HG02610 (cell line): ENCODE measurements around the gene CACNA1F.
"Not testable (repeated sequence)": the region's sequence is repeated elsewhere in the genome, so short reads cannot be mapped to it uniquely, and the experiment has no call there.

Experiments
- ATAC-seq: cut with Tn5 transposase; IDR thresholded peaks from one replicate; pipeline ENCODE4 v1.9.1; 2021; ENCODE audit warnings: mild to moderate bottlenecking, moderate library complexity; ENCODE audit not compliant: unreplicated experiment

CACNA1F gene

DNA sequence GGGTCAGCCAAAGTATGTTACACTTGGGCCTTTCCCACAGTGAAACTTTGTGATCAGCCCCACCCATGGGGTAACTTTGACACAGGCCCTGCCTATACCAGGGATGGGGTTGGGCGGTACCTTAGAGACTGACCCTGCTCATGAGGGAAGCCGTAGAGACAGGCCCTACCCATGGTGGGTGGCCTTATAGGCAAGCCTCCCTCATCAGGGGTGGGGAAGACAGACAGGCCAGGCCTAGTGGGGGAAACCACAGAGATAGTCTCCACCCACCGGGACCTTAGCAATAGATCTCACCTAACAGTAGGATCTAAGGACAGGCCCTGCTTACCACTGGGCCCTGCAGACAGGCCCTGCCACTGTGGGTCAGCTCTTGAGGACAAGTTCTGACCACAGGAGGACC, 54.6 kb downstream of the CACNA1F start:
- ATAC-seq: no peak

DNA sequence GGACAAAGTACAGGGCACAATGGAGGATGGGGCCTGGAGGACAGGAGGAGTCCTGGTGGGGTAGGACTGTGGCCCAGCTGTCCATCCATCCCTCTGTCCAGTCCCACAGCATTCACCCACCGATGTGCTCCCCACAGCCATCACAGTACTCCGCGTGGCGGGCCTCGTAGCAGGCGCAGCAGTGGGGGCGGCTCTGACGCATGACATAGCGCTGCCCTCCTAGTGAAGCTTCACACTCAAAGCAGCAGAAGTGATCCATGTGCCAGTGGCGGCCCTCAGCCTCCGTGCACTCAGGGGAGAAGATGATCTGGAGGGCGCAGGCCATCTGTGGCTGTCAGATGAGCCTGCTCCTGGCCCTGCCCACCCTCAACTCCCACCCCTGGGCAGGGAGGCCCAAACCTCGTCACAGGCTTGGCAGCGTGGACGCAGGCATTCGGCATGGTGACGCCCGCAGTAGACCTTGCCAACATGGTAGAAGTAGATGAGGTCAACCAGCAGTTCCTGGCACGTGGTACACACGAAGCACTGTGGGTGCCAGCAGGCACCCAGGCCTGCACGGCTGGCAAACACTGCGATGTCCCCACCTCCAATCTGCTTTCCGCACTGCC, 55.2 kb downstream of the CACNA1F start:
- ATAC-seq: no peak

DNA sequence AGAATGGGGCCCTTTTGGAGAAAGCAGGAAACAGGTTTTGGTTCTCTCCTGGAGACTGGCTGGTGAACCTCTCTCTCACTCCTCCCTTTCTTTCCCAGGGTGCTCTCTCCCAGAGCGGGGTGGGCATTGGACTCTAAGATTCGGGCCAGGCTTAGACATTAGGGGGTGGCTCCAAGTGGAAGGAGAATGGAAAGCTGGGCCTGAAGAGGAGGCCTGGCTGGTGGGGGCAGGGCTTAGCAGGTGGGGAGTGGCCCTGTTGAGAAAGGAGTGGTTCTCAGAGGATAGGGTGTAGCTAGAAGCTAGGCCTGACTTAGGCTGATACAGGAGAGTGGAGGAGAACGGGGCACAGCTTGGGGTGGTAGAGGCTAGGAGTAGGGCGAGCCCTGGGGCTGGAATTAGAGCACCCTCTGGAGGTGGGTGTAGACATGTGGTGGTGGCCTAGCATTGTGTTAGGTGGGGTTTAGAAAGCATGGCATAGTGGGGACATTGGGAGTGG, 55.8 kb downstream of the CACNA1F start:
- ATAC-seq: no peak

DNA sequence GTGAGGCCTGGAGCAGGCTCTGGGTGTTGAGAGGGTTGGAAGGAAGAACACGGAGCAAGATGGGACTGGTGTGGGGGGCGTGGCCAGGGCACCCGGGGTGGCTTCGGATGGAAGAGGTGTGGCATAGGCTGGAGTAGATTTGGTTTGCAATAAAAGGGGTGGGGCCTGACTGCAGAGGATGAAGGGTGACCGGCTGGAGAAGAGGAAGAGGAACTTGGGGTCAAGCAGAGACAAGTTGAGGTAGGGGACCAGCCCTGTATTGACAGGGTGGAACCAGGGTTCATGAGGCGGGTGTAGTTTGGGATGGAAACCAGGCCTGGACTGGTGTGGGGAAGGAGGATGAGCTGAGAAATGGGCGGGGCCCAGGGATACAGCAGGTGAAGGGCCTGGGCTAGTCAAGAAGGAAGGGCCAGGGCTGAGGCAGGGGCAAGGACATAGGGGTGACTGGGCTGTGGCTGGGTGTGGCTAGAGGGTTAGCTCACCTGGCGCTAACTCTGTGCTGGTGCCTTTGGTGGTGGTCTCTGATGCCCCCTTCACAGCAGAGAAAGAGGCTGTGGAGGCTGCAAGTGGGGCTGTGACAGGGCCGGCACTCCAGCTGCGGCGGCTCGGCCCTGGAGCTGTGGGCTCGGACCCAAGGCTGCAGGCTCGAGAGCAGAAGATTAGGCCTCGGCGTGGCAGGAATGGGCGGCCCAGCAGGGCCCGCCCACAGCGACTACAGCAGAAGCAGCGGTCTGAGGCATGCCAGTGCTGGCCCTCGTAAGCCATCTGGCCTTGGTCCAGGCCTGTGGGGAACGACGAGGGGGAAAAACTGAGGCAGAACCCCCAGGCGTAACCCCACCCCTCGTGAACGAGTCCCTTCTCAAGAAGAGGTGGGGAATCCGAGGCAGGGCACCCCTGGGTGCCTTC, 56.5 kb downstream of the CACNA1F start:
- ATAC-seq: no peak

DNA sequence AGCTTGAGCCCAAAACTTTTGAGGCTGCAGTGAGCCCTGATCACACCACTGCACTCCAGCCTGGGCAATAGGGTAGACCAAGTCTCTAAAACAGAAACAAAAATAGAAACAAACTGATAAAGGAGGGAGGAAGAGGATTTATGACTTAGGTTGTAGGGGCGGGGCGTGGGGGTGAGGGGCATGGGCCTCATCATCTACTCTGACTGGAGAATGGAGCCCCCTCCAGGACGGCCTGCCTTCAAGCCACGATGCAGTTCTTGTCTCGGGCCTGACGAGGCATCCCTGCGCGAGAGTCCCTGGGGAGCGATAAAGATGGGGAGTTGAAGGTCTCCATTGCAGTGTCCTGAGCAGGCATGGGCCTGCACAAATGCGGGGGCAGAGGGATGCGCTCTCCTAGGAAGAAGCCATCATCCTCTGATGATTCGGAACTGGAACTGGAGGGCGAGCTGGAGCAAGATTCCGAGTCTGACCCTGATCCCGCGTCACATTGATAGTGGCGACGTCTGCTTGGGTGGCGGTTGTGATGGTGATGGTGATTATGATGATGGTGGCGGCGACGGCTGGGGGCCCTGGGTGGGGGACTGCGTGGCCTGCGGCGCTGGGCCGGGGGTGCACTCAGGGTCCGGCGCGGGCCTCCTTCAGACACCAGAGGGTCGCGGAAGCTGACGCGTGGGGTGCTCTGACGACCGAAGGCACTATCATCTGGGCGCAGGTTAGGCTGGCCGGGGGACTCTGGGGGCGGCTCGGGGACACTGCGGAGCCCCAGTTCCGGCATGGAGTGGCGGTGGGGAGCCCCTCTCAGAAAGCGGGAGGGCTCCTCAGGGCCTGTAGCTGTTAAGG, 57.5 kb downstream of the CACNA1F start:
- no peak for ATAC-seq

DNA sequence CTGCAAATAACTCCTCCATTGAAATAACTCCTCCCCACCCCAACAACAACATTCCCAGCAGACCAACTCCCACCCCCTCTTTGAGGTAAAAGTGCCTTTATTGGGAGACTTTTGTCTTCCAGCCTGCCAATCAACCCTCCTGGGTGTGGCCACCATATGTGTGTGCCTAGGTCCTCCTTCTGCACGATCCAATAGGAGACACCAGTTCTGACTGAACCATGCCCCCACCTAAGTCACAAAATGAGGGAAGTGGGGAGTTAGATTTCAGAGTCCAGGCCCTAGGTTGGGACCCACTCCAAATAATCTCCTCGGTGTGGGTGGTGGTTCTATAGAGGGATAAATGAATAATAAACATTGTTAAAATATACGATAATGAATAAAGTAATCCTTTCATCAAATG, 58.4 kb downstream of the CACNA1F start:
- no peak for ATAC-seq

DNA sequence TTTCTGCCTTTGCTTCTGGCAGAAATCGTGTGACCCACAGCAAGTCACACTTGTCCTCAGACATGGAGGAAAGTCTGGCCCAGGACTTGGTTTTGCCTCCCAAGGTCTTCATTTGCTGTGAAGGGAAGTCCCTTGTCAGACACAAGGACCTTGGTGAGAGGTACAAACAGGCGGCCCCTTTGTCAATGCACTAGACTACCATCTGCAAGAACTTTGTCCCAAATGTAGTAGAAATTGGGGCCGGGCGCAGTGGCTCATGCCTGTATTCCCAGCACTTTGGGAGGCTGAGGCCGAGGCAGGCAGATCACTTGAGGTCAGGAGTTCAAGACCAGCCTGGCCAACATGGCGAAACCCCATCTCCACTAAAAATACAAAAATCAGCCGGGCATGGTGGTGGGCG, 59.6 kb downstream of the CACNA1F start:
- ATAC-seq: not testable (repeated sequence)

DNA sequence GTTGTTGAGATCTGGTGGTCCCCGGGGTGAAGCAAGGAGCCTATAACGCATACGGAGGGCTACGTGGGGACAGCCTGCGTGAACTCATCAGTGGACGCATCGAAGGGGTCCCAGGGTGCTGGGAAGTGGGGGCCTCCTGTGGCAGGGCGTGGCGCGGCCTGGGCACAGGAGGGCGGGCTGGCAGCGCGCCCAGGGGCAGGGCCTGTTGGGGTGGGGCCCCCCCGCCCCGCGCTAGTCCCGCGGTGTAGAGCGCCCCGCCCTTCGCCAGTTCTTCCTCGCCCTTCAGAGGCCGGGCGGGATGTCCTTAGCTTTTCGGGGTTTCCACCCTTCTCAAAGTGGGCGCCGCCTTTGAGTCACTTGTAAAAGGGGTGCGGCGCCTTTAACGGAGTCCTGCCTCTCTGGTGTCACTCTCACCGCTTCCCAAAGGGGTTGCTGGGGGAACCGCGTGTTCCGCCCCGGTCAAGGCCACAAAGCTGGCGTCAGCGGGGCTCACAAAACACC, 60.8 kb downstream of the CACNA1F start:
- ATAC-seq: peak; percentile 74

DNA sequence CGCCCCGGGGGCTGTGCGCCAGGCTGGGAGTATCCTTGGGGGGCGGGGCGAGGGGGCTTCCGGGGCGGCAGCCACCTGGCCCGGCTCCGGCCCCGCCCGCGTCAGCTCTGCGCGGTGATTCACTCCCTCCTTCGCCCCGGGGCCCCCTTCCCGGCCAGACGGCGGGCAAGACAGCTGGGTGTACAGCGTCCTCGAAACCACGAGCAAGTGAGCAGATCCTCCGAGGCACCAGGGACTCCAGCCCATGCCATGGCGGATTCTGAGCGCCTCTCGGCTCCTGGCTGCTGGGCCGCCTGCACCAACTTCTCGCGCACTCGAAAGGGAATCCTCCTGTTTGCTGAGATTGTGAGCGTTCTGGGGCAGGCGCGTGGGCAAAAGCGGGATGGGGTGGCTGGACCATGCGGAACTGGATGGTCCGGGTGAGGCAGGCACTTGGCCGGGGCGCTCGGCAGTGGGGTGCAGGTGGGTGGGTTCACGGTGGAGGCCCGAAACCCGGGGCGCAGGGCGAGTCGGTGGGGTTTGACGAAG, 61.3 kb downstream of the CACNA1F start, which contains the start of gene PLP2:
Gene PLP2 (plus strand): TSS at position 147 of the 528 bp plus-strand sequence. CDS start 103 bp downstream, at position 250.
- peak; percentile 43 for ATAC-seq

DNA sequence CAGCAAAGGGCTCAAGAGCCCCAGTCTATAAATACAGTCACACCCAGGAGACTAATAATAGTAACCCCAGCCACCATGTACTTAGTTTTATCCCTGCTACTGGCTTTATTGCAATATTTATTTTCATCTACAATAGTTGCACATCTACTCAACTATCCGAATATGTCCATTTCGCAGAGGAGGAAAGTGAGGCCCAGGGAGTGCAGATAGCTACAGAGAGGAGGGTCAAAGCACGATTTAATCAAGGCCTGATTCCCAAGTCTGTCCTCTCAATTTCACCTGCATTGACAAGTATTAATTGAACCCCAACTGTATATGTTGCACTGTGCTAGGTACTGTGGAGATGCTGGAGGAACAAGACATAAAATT, 65.4 kb downstream of the CACNA1F start:
- no peak for ATAC-seq

DNA sequence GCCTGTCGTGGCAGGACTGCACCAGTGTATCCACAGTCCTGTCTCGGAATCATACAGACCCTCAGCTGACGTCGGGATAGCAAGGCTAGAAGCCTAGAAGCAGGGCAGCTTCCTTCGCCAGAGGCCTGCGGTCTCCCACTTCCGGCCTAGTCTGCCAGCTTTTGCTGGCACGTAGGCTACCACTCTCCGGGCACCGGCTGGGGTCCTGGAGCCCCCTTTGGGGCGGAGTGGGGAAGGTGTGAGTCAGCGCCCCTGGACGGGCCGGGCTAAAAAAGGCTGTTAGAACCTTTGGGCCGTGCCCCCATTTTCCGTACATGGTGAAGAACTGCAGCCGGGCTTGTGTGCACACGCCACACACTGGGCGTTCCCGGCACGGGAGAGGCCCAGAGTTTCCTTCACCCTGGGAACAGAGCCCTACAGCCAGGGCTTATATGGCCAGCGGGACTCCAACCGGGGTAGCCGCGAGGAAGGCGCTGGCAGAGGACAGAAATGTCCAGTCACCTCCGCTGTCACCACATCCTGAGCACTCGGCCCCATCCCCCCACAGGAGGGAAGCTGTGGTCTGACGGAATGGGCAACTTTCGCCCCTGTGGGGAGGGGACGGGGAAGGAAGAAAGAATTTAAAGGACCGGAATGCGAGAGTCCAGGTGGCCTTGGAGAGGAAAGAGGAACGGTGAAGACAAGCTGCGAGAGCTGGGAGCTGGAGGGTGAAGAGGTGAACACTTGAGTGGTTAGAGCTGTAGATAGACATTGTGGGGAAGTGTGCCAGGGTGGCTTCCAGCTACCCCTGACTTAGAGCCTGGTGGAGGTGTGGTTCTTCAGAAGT, 66.0 kb downstream of the CACNA1F start:
- ATAC-seq: no peak

DNA sequence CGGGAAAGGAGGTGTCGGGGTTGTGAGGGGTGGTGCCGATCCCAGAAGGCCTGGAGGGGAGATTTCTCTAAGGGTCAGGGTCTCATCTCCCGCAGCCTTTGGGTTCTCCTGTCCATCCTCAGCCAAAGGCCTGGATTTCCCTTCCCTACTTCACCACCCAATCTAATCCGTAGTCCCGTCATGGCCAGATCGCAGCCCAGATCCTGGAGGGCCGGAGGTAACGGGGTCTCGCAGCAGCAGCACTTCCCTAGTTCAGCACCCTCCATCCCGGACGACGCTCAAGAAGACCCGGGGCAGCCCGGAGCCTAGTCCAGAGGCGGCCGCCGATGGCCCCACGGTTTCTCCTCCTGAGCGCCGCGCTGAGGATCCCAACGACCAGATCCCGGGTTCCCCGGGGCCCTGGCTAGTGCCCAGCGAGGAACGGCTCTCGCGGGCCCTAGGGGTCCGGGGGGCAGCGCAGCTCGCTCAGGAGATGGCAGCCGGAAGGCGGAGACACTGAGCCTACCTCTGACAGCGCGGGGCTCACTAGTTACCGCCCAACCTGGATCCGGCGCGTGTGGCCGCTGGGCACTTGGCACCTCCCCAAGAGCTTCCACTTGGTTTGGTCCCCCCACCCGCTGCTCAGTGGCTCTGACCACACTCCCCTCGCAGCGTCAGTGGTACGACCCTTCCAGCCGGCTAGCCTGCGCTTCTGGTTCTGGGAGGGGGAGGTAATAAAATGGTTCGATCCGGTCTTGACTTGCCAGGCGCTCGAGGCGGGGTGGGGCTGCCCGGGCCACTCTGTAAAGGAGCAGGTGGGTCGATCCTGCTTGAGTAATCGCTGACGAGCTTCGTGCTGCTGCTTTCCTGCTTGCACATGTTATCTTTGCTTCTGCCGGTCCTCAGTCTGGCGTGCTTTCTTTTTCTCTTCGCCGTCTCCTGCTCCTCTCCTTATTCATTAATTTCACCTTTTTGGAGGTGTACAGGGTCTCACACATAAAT, 66.9 kb downstream of the CACNA1F start:
- peak; percentile 30 for ATAC-seq

DNA sequence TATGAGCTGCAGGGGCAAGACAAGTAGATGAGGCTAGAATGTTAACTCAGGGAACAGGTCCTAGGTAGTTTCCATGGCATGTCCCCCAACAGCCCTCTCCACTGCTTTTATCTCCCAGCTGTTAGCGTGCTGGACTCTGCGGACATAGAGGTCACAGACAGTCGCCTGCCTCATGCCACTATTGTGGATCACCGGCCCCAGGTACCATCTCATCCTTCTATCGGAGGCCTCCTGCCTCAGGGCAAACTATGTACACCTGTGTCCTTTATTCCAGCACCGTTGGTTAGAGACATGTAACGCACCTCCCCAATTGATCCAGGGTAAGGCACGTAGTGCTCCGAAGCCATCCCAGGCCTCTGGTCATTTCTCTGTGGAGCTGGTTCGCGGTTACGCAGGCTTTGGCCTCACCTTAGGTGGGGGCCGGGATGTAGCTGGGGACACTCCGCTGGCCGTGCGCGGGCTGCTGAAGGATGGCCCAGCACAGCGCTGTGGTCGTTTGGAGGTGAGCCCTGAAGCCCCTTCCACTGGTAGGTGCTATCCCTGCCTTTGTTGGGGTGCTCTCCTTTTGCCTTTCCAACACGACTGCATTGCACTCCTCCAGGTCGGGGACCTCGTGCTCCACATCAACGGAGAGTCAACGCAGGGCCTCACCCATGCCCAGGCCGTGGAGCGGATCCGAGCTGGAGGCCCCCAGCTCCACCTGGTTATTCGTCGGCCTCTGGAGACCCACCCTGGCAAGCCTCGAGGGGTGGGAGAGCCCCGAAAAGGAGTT, 68.4 kb downstream of the CACNA1F start:
- ATAC-seq: no peak

DNA sequence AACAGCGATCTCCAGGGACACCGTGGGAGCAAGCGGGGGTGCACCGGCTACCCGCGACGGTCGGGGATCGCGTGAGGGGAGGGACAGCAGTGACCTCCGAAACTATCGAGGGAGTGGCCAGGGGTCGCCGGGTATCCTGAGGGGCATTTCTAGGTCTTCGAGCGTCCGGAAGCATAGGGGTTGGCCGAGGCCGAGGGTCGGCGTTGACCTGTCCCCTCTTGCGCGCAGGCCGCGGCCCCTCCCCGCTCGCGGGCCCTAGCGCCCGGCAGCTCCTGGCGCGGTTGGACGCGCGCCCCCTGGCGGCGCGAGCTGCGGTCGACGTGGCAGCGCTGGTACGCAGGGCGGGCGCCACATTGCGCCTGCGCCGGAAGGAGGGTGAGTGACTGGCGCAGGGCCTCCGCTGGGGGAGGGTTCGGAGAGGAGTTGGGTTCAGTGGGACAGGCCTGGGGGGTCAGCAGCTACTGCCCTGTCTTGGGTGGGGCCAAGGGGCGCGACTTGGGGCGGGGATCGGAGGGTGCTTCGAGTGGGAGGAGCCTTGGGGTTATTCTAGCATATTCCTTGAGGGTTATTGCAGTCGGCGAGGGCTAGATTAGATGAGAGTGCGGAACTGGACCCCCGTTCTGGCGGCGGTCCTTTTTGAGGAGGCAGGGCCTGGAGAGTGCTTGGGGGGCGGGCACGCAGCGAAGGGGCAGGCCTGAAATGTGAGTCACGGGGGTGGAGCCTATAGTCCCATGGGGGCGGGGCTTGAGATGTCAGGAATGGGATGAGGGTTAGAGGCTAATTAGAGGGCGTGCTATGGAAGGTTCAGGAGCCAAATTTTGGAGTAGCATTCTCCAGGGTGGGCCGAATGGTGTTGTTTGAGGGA, 69.4 kb downstream of the CACNA1F start:
- peak; percentile 65 for ATAC-seq

DNA sequence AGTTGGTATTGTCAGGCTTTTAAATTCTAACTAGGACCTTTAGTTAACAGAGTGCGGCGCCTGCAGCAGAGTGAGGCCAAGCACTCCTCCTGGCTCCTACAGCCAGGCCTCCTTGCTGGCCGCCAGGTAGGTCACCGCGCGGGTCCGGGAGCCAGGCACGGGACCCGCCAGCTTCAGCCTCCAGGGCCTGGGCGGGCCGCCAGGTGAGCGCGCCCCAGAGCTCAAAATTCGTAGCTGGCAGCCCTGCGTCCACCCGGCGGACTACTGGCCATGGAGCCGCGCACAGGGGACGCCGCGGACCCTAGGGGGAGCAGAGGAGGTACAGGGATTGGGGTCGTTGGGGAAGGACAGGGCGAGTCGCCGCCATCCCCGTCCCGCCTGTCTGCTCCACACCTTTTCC, 70.5 kb downstream of the CACNA1F start, which contains the start of gene MAGIX:
Gene MAGIX (plus strand): TSS at position 139 of the 400 bp plus-strand sequence. CDS start 132 bp downstream, at position 271.
- ATAC-seq: no peak

DNA sequence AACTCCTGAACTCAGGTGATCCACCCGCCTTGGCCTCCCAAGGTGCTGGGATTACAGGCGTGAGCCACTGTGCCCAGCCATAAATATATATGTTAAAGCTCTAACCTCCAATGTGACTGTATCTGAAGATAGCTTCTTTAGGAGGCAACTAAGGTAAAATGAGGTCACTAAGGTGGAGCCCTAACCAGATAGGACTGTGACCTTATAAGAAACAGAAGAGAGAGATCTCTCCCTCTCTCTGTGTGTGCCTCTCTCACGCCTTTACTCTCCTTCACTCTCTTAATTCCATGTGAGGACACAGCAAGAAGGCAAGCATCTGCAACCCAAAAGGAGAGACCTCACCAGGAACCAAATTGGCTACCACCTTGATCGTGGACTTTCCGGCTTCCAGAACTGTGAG, 71.5 kb downstream of the CACNA1F start:
- ATAC-seq: no peak

DNA sequence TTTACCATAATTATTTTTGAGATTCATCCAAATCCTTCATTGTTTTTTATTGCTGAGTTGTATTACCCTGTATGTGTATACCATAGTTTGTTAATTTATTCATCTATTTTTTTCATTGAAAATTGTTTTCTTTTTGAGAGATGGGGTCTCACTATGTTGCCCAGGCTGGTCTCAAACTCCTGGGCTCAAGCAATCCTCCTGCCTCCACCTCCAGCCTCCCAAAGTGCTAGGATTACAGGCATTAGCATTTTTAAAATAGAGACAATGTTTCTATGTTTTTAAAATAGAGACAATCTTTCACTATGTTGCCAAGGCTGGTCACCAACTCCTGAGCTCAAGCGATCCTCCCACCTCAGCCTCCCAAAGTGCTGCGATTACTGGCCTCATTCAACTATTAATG, 72.2 kb downstream of the CACNA1F start:
- ATAC-seq: no peak
